K562 (cell line): ENCODE measurements around the gene SPHK2. TPM values are rescaled to one million over a fixed set of nuclear protein-coding genes. Genes with fewer than 3 reads are reported as not detected.

Experiments
- ATAC-seq: fragments of 200-7000 bp; cut with Tn5 transposase; 3 replicates; pipeline ENCODE4 v1.9.1; 2020; ENCODE audit warnings: moderate library complexity
- BruUV-seq: library from RNA; stranded (reverse); fragments of 400-500 nt; replicated peaks from 2 replicates; lab custom pipeline; 2021; lab: Mats Ljungman, UMichigan
- CTCF ChIA-PET: fragments of 300-600 bp; formaldehyde crosslinking; extraction: SDS; loops from one replicate; lab custom pipeline; 2021; ENCODE audit warnings: low intra/inter-chr PET ratio; lab: Yijun Ruan, JAX
- POLR2A ChIA-PET: fragments of 300-600, 350-650 bp; sonication (Branson Sonifier 250); formaldehyde crosslinking; extraction: SDS; loops from one replicate; lab custom pipeline; 2021; ENCODE audit warnings: antibody characterized with exemption, inconsistent platforms; lab: Yijun Ruan, JAX
- DNase-seq, 4 experiments: peaks; one replicate each; pipeline versions ENCODE4 v3.0.0 to v3.0.0-alpha.2; 2011 to 2018; ENCODE audit warnings: low spot score in 3 of 4, mixed read lengths in 3 of 4; ENCODE audit errors: extremely low read depth in 1 of 4
- FAIRE-seq: peaks from 2 replicates; lab custom pipeline; 2011; peaks lifted over from hg19 to GRCh38; lab: Jason Lieb, UNC
- H2AFZ ChIP-seq: 2 replicates; pipeline ENCODE4 v1.6.0; 2011; ENCODE audit warnings: low read depth, low read length, control low read depth, inconsistent platforms
- H3K27ac ChIP-seq: fragments of 200-600 bp; 3 replicates; pipeline ENCODE4 v1.8.0; 2011; ENCODE audit warnings: low read depth, mild to moderate bottlenecking, control low read depth, inconsistent platforms, low read length, moderate library complexity, mixed read lengths; ENCODE audit errors: extremely low read depth
- H3K27me3 ChIP-seq, 2 experiments: fragments of 300-600 bp in 1 of 2; 2 replicates in 1 of 2; 3 replicates in 1 of 2; pipeline versions ENCODE4 v1.6.0 to v1.8.0; 2011; ENCODE audit warnings: inconsistent platforms in 2 of 2, low read length in 2 of 2, mild to moderate bottlenecking in 1 of 2, mixed read lengths in 1 of 2, moderate library complexity in 1 of 2; ENCODE audit not compliant: control insufficient read depth in 2 of 2, insufficient read depth in 2 of 2
- H3K36me3 ChIP-seq: fragments of 300-600 bp; 3 replicates; pipeline ENCODE4 v1.8.0; 2011; ENCODE audit warnings: mild to moderate bottlenecking, low read length, inconsistent platforms; ENCODE audit not compliant: control insufficient read depth, insufficient read depth
- H3K4me1 ChIP-seq, 2 experiments: fragments of 200-600 bp in 1 of 2; replicated peaks in 1 of 2; 2 replicates in 1 of 2; 3 replicates in 1 of 2; pipeline versions ENCODE4 v1.5.1 to v1.8.0; 2011; ENCODE audit warnings: inconsistent platforms in 2 of 2, low read length in 2 of 2, mild to moderate bottlenecking in 1 of 2, mixed read lengths in 1 of 2, moderate library complexity in 1 of 2; ENCODE audit not compliant: control insufficient read depth in 2 of 2, insufficient read depth in 2 of 2
- H3K4me2 ChIP-seq: 2 replicates; pipeline ENCODE4 v1.6.1; 2011; ENCODE audit warnings: low read length, control low read depth, inconsistent platforms, mixed read lengths; ENCODE audit not compliant: insufficient read depth
- H3K4me3 ChIP-seq: fragments of 200-600 bp; sonication (generic), shearing (Covaris generic); 2 replicates; pipeline ENCODE4 v1.5.1; 2016; ENCODE audit warnings: control low read depth, inconsistent platforms
- H3K79me2 ChIP-seq: fragments of 200-600 bp; 3 replicates; pipeline ENCODE4 v1.8.0; 2011; ENCODE audit warnings: low read length, inconsistent platforms; ENCODE audit not compliant: control insufficient read depth, insufficient read depth
- H3K9ac ChIP-seq, 2 experiments: 2 replicates each; pipeline versions ENCODE4 v1.6.0 to v1.6.1; 2011; ENCODE audit warnings: low read depth in 2 of 2, low read length in 2 of 2, control low read depth in 1 of 2, inconsistent platforms in 1 of 2, mild to moderate bottlenecking in 1 of 2, mixed read lengths in 1 of 2; ENCODE audit not compliant: insufficient read depth in 1 of 2
- H3K9me1 ChIP-seq: one replicate; pipeline ENCODE4 v1.6.0; 2011; ENCODE audit warnings: inconsistent platforms, mild to moderate bottlenecking, low read length, moderate library complexity; ENCODE audit not compliant: control insufficient read depth, insufficient read depth
- H3K9me3 ChIP-seq: replicated peaks from 2 replicates; pipeline ENCODE4 v1.5.1; 2011; ENCODE audit warnings: low read depth, low read length, inconsistent platforms; ENCODE audit not compliant: control insufficient read depth, insufficient read depth
- H4K20me1 ChIP-seq: replicated peaks from 2 replicates; pipeline ENCODE4 v1.6.1; 2011; ENCODE audit warnings: low read length, inconsistent platforms, mixed read lengths; ENCODE audit not compliant: control insufficient read depth, insufficient read depth
- FOSL1 ChIP-seq: fragments of 200-800 bp; sonication (Bioruptor generic); conservative IDR thresholded peaks from 2 replicates; pipeline ENCODE4 v1.6.1; 2016; ENCODE audit warnings: missing genetic modification characterization, missing compliant biosample characterization
- MAZ ChIP-seq, 2 experiments: fragments of 450-650 bp in 1 of 2; sonication (generic) in 1 of 2; formaldehyde crosslinking; IDR thresholded peaks in 1 of 2; conservative IDR thresholded peaks in 1 of 2; 2 replicates each; pipeline versions ENCODE4 v1.4.0 to v1.5.0; 2020; ENCODE audit warnings: mild to moderate bottlenecking in 1 of 2, missing genetic modification reagents in 1 of 2
- NELFE ChIP-seq: IDR thresholded peaks from 2 replicates; pipeline ENCODE4 v1.6.1; 2011; ENCODE audit warnings: mild to moderate bottlenecking; ENCODE audit not compliant: insufficient read depth, insufficient read length
- SMARCE1 ChIP-seq: fragments of 450-650 bp; IDR thresholded peaks from 2 replicates; pipeline ENCODE4 v1.7.1; 2016; ENCODE audit warnings: mild to moderate bottlenecking
- ZFX ChIP-seq: sonication (generic); formaldehyde crosslinking; IDR thresholded peaks from 2 replicates; pipeline ENCODE4 v1.8.0; 2022; ENCODE audit warnings: mild to moderate bottlenecking, missing genetic modification reagents, moderate library complexity
- ZKSCAN1 ChIP-seq: fragments of 150-350 bp; IDR thresholded peaks from 2 replicates; pipeline ENCODE4 v1.6.1; 2016; ENCODE audit warnings: low read depth, low read length
- ZNF12 ChIP-seq: sonication (generic); formaldehyde crosslinking; IDR thresholded peaks from 2 replicates; pipeline ENCODE4 v1.4.0; 2020; ENCODE audit warnings: mild to moderate bottlenecking, missing genetic modification reagents
- WGBS: fragments of 100-300 bp; shearing (Covaris generic); methylation state at CpG from one replicate; pipeline ENCODE4 v1.1.6; 2016; ENCODE audit warnings: low coverage, mixed read lengths; ENCODE audit not compliant: insufficient coverage; ENCODE audit errors: missing lambda C conversion rate; 5-methylcytosine and 5-hydroxymethylcytosine counted together
- in situ Hi-C: fragments of 300-500 bp; cut with MboI; formaldehyde crosslinking; loops from 4 replicates; pipeline ENCODE4 v1.15.0; 2018; ENCODE audit warnings: inconsistent platforms, mixed read lengths
- intact Hi-C: fragments of 100-400 bp; cut with micrococcal nuclease; formaldehyde crosslinking; loops from 2 replicates; pipeline ENCODE4 v1.14.2; 2022
- polyA plus RNA-seq, 8 experiments: library from polyadenylated mRNA; depleted of rRNA in 4 of 8; stranded (reverse) in 5 of 8; unstranded in 3 of 8; fragments of >200 nt; fragmentation: Nextera tagmentation in 2 of 8; fragmentation: Illumina TruSeq in 1 of 8; extraction: Ambion mirVana in 2 of 8; extraction: Trizol in 1 of 8; gene quantifications; 2 replicates each; pipeline versions ENCODE4 v1.2.1 to v1.2.3, GENCODE V29; 2011 to 2014; ENCODE audit warnings: inconsistent platforms in 1 of 8, missing spikeins in 1 of 8
- total RNA-seq, 7 experiments: library from RNA; depleted of rRNA in 6 of 7; stranded (reverse); fragments of >200 nt in 6 of 7; fragmentation: Illumina TruSeq in 2 of 7; extraction: Trizol in 2 of 7; gene quantifications; 2 replicates each; pipeline versions ENCODE4 v1.2.1 to v1.2.3, GENCODE V29; 2011 to 2021; ENCODE audit warnings: low replicate concordance in 1 of 7
- TF ChIP-seq, protein P1 (sequence below), 2 experiments: fragments of 450-650 bp in 1 of 2; IDR thresholded peaks; 2 replicates each; pipeline ENCODE4 v1.6.1; 2011 to 2017; ENCODE audit warnings: low read depth in 2 of 2, antibody characterized with exemption in 1 of 2, borderline replicate concordance in 1 of 2, low read length in 1 of 2, mild to moderate bottlenecking in 1 of 2, mixed read lengths in 1 of 2; ENCODE audit not compliant: control insufficient read depth in 1 of 2

SPHK2 gene
- total and polyA plus RNA-seq, 9 of the 15 experiments (the other 6 are each of a cell fraction or from before 2014, with no cell fraction given), result 0.10 to 15.2 (median 2.9) TPM

GRCh38 chr19:48674216-48674809 is 55.0 kb downstream of the SPHK2 start:
- peaks cover 13 to 60% of the 10 kb centered on the region in 2 experiments; a peak in 4 of 5 replicates for H3K4me1 ChIP-seq
- no peak overlapping the region for H3K4me3 ChIP-seq
- CTCF ChIA-PET, result interaction anchor here (1.1 kb wide), 1 partner anchor 111 kb away, joined by 5 read pairs; no protein-coding TSS in a partner anchor
- H2AFZ ChIP-seq, result no peak overlapping the region
- H3K4me2 ChIP-seq, result no peak overlapping the region
- no peak overlapping the region for H3K27ac ChIP-seq
- H3K9me1 ChIP-seq, result no peaks in the 10 kb centered on the region
- BruUV-seq, result no TSS peak
- 0 out of 4 replicates have a peak overlapping the region, but pooled peaks of 1 of the 2 experiments have one; percentile 2 for H3K9ac ChIP-seq
- 82% methylated on average over 12 of the region's 19 CpGs for WGBS
- H3K9me3 ChIP-seq, result no peaks in the 10 kb centered on the region
- no peaks in the 10 kb centered on the region for H3K36me3 ChIP-seq
- in situ Hi-C loops, result no loop called here
- H3K27me3 ChIP-seq, result no peaks in the 10 kb centered on the region
- FAIRE-seq, result no peak
- TF ChIP-seq SMARCE1 (no peak), ZKSCAN1 (no peak), FOSL1 (tag) (no peak), ZFX (CRISPR knock-in tag) (no peak), MAZ (CRISPR knock-in tag; conservative IDR thresholded peaks at IDR 0.05 in 1 of 2, IDR thresholded peaks at IDR 0.05 in 1 of 2) (no peak), ZNF12 (no peak), NELFE (no peak)
- TF ChIP-seq, protein P1, sequence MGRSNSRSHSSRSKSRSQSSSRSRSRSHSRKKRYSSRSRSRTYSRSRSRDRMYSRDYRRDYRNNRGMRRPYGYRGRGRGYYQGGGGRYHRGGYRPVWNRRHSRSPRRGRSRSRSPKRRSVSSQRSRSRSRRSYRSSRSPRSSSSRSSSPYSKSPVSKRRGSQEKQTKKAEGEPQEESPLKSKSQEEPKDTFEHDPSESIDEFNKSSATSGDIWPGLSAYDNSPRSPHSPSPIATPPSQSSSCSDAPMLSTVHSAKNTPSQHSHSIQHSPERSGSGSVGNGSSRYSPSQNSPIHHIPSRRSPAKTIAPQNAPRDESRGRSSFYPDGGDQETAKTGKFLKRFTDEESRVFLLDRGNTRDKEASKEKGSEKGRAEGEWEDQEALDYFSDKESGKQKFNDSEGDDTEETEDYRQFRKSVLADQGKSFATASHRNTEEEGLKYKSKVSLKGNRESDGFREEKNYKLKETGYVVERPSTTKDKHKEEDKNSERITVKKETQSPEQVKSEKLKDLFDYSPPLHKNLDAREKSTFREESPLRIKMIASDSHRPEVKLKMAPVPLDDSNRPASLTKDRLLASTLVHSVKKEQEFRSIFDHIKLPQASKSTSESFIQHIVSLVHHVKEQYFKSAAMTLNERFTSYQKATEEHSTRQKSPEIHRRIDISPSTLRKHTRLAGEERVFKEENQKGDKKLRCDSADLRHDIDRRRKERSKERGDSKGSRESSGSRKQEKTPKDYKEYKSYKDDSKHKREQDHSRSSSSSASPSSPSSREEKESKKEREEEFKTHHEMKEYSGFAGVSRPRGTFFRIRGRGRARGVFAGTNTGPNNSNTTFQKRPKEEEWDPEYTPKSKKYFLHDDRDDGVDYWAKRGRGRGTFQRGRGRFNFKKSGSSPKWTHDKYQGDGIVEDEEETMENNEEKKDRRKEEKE (IDR thresholded peaks at IDR 0.05; ENCODE audit: borderline replicate concordance in 1 of 2, control insufficient read depth in 1 of 2, low read depth in 2 of 2, low read length in 1 of 2), result no peak
- TF ChIP-seq, all 486 proteins: peak for 0
- Histone ChIP-seq H4K20me1 (no peaks in the 10 kb centered on the region), H3K79me2 (no peaks in the 10 kb centered on the region)
- intact Hi-C loops, result loop anchor here (2.0 kb wide), 1 partner anchor 40 kb away; no protein-coding TSS in a partner anchor
- POLR2A ChIA-PET, result interaction anchor here (0.6 to 1.0 kb wide), 5 partner anchors 9 to 1127 kb away, joined by 3 to 4 read pairs (median 4); partner anchors contain the start of gene PLEKHA4
- ATAC-seq, result no peak
- no peak for DNase-seq
